WTC11 (cell line): ENCODE measurements around the gene KIAA1958.

Experiments used
- CREB1 ChIP-seq: sonication (generic); formaldehyde crosslinking; IDR thresholded peaks from 2 replicates; pipeline ENCODE4 v1.8.0; 2023; ENCODE audit warnings: mild to moderate bottlenecking, missing genetic modification reagents
- NFE2L1 ChIP-seq: sonication (generic); formaldehyde crosslinking; IDR thresholded peaks from 2 replicates; pipeline ENCODE4 v1.8.1; 2023; ENCODE audit warnings: missing genetic modification reagents
- RORB ChIP-seq: fragments of 250-450 bp; sonication (Bioruptor Pico); IDR thresholded peaks from 2 replicates; pipeline ENCODE4 v1.9.0; 2021; ENCODE audit warnings: mild to moderate bottlenecking
- SMAD3 ChIP-seq: sonication (generic); formaldehyde crosslinking; IDR thresholded peaks from 2 replicates; pipeline ENCODE4 v1.8.0; 2022; ENCODE audit warnings: missing genetic modification reagents, mild to moderate bottlenecking, borderline replicate concordance
- TCF7 ChIP-seq: sonication (generic); formaldehyde crosslinking; IDR thresholded peaks from 2 replicates; pipeline ENCODE4 v1.8.0; 2022; ENCODE audit warnings: mild to moderate bottlenecking, low read depth, missing genetic modification reagents, moderate library complexity
- TF ChIP-seq, protein P1 (sequence below): sonication (generic); formaldehyde crosslinking; IDR thresholded peaks from 2 replicates; pipeline ENCODE4 v1.8.1; 2023; ENCODE audit warnings: mild to moderate bottlenecking, missing genetic modification reagents
- TF ChIP-seq, protein P2 (sequence below): fragments of 200-600 bp; IDR thresholded peaks from 2 replicates; pipeline ENCODE4 v1.8.0; 2022; ENCODE audit warnings: antibody characterized with exemption

DNA sequence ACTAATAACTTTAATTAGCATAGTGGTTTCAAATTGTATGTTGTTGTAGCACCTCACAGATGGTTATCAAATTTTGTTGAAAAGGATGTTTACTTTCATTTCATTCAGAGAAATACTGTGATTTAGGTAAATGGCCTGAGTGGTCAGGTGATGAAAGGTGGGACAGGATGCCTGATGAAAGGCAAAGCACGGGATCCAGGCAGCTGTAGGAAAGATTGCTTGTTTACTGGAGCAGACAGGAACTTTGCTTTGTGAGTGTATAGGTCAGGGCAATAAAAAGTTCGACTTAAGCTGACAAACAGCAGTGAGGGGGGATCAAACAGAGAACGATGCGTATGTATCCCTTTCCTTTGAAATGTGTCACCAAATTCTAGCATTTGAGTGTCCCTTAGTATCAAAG lies 19.0 kb downstream of the KIAA1958 start:
- TF ChIP-seq TCF7: no peak
- TF ChIP-seq RORB (CRISPR knock-in tag): no peak
- TF ChIP-seq, protein P1, sequence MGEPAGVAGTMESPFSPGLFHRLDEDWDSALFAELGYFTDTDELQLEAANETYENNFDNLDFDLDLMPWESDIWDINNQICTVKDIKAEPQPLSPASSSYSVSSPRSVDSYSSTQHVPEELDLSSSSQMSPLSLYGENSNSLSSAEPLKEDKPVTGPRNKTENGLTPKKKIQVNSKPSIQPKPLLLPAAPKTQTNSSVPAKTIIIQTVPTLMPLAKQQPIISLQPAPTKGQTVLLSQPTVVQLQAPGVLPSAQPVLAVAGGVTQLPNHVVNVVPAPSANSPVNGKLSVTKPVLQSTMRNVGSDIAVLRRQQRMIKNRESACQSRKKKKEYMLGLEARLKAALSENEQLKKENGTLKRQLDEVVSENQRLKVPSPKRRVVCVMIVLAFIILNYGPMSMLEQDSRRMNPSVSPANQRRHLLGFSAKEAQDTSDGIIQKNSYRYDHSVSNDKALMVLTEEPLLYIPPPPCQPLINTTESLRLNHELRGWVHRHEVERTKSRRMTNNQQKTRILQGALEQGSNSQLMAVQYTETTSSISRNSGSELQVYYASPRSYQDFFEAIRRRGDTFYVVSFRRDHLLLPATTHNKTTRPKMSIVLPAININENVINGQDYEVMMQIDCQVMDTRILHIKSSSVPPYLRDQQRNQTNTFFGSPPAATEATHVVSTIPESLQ (CRISPR knock-in tag): no peak
- TF ChIP-seq, protein P2, sequence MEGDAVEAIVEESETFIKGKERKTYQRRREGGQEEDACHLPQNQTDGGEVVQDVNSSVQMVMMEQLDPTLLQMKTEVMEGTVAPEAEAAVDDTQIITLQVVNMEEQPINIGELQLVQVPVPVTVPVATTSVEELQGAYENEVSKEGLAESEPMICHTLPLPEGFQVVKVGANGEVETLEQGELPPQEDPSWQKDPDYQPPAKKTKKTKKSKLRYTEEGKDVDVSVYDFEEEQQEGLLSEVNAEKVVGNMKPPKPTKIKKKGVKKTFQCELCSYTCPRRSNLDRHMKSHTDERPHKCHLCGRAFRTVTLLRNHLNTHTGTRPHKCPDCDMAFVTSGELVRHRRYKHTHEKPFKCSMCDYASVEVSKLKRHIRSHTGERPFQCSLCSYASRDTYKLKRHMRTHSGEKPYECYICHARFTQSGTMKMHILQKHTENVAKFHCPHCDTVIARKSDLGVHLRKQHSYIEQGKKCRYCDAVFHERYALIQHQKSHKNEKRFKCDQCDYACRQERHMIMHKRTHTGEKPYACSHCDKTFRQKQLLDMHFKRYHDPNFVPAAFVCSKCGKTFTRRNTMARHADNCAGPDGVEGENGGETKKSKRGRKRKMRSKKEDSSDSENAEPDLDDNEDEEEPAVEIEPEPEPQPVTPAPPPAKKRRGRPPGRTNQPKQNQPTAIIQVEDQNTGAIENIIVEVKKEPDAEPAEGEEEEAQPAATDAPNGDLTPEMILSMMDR: no peak
- no peak for TF ChIP-seq NFE2L1
- TF ChIP-seq CREB1 (CRISPR knock-in tag): no peak
- TF ChIP-seq SMAD3: no peak
